Measurements from ENCODE around the gene KITLG. TPM values are rescaled to one million over a fixed set of nuclear protein-coding genes. Genes with fewer than 3 reads are reported as not detected.

The KITLG gene
- total RNA-seq, 2 donors from 2014 or later: 4.4 to 4.9 TPM

DNA sequence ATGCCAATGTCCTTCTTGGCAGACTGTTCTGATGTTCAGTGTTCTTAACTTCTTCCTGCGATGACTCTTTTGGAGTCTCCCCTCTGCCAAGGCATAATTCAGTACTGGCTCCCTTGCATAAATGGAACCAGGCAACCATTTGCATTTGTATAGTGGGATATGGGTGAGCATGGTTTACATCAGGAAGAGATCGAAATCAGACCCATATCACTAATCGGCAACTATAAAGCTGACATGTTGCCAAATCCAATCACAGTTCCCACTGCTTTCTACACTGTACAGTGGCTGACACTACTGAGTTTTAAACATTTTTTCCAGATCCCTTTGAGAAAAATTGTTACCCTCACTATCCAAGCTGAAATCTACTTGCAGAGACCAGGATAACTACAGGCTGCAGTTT lies 83.8 kb downstream of the KITLG start:
- no peak overlapping the region for H3K27ac ChIP-seq
- TF ChIP-seq POLR2A (IDR thresholded peaks at IDR 0.05): no peak
- TF ChIP-seq, protein P1, sequence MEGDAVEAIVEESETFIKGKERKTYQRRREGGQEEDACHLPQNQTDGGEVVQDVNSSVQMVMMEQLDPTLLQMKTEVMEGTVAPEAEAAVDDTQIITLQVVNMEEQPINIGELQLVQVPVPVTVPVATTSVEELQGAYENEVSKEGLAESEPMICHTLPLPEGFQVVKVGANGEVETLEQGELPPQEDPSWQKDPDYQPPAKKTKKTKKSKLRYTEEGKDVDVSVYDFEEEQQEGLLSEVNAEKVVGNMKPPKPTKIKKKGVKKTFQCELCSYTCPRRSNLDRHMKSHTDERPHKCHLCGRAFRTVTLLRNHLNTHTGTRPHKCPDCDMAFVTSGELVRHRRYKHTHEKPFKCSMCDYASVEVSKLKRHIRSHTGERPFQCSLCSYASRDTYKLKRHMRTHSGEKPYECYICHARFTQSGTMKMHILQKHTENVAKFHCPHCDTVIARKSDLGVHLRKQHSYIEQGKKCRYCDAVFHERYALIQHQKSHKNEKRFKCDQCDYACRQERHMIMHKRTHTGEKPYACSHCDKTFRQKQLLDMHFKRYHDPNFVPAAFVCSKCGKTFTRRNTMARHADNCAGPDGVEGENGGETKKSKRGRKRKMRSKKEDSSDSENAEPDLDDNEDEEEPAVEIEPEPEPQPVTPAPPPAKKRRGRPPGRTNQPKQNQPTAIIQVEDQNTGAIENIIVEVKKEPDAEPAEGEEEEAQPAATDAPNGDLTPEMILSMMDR (IDR thresholded peaks at IDR 0.05): no peak
- 88 to 98% methylated on average over 3 of the region's 3 CpGs for WGBS, 2 donors
- no peaks in the 10 kb centered on the region for H3K27me3 ChIP-seq
- no peaks in the 10 kb centered on the region for H3K36me3 ChIP-seq (replicated peaks in 1 of 2; ENCODE audit: insufficient read depth in 1 of 2, low read depth in 2 of 2)
- no peak overlapping the region for H3K4me3 ChIP-seq
- DNase-seq (no peak), ATAC-seq (no peak)
- intact Hi-C loops (cut with DNase I): no loop called here
- H3K4me1 ChIP-seq: no peaks in the 10 kb centered on the region
- H3K9me3 ChIP-seq: no peaks in the 10 kb centered on the region

DNA sequence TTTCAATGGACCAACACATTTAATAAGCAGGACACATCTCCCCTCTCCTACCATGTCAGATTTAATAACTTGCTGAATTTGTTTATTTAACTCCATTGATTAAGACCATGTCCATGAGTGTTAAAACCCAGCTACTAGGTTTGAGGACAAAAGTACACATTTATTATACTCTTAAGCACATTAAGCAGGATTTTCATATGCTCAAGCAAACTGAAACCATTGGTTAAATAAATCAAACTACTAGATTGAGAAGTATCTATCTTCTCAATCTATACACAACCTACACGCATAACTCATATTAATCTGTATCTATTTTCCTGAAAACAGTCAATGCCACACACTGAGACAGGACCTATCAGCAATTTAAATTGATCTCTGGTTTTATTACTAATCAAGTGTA lies 85.2 kb downstream of the KITLG start:
- Histone ChIP-seq H3K4me1 (no peaks in the 10 kb centered on the region), H3K36me3 (replicated peaks in 1 of 2; ENCODE audit: insufficient read depth in 1 of 2, low read depth in 2 of 2) (no peaks in the 10 kb centered on the region), H3K4me3 (no peak overlapping the region), H3K27ac (no peak overlapping the region), H3K9me3 (no peaks in the 10 kb centered on the region), H3K27me3 (no peaks in the 10 kb centered on the region)
- 90 to 97% methylated on average over 1 of the region's 1 CpG for WGBS, 2 donors
- no peak for TF ChIP-seq POLR2A (IDR thresholded peaks at IDR 0.05)
- TF ChIP-seq, protein P1 (IDR thresholded peaks at IDR 0.05): no peak
- no peak for ATAC-seq
- intact Hi-C loops (cut with DNase I): no loop called here
- no peak for DNase-seq

DNA sequence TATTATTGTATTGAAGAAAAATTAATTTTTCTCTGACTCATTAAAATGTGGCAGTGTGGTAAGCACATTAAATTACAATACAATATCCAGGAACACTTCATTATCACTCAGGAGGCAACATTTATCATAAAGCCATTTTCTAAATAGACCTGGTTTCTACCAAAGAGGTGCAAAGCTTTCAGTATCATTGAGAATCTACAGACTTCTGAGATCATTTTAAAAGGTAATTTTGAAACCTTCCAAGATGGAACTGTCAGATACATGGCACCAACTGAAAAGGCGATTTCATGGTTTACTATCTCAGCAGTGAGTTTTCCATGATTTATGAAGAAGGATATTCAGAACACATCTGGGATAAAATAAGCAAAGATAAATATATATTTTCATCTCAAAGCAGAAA lies 85.8 kb downstream of the KITLG start:
- Histone ChIP-seq H3K4me3 (no peak overlapping the region), H3K27ac (no peak overlapping the region), H3K36me3 (replicated peaks in 1 of 2; ENCODE audit: insufficient read depth in 1 of 2, low read depth in 2 of 2) (no peaks in the 10 kb centered on the region), H3K4me1 (no peaks in the 10 kb centered on the region), H3K27me3 (no peaks in the 10 kb centered on the region), H3K9me3 (no peaks in the 10 kb centered on the region)
- DNase-seq (no peak), ATAC-seq (no peak)
- TF ChIP-seq, protein P1 (IDR thresholded peaks at IDR 0.05): no peak
- TF ChIP-seq POLR2A (IDR thresholded peaks at IDR 0.05): no peak
- intact Hi-C loops (cut with DNase I): no loop called here
- WGBS, 2 donors: 88 to 100% methylated on average over 1 of the region's 1 CpG

DNA sequence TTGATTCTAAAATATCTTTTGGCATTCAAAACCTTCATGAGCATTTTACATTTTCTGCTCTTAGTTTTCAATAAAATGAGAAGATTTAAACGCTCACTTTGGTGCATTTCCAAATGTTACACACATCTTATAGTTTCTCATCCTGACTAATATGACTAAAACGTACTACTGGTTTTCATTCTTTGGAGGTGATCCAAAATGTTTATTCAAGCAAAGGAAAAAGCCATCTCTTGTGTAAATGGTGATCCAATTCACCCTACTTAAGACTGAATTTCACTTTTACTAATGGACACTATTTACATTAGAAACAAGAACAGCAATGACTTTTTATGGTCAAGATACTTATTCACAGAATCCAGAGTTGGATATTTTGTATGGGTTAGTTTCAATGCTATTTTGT lies 86.6 kb downstream of the KITLG start:
- no peaks in the 10 kb centered on the region for H3K4me1 ChIP-seq
- TF ChIP-seq, protein P1 (IDR thresholded peaks at IDR 0.05): no peak
- no peak for TF ChIP-seq POLR2A (IDR thresholded peaks at IDR 0.05)
- no peak for ATAC-seq
- no peaks in the 10 kb centered on the region for H3K9me3 ChIP-seq
- H3K36me3 ChIP-seq (replicated peaks in 1 of 2; ENCODE audit: insufficient read depth in 1 of 2, low read depth in 2 of 2): no peaks in the 10 kb centered on the region
- no peaks in the 10 kb centered on the region for H3K27me3 ChIP-seq
- no peak overlapping the region for H3K27ac ChIP-seq
- no peak overlapping the region for H3K4me3 ChIP-seq
- WGBS, 2 donors: 70 to 77% methylated on average over 2 of the region's 2 CpGs
- no peak for DNase-seq
- intact Hi-C loops (cut with DNase I): no loop called here

DNA sequence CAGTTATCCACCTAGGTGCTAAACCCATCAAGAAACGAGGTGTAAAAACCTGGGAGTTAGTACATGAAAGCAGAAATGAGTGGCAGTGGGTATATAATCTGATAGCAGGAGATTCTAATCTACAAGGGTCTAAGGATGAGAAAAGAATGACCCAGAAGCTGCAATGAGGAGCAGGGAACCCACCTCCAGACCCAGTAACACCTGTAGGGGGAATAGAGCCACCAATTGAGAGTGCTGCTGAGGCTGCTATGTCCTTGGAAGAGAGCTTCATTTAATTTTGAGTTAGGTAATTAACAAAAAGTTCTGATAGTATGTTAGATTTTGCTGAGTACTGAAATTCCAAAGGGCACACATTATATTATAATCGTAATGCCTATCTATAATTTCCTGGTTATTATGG lies 89.8 kb downstream of the KITLG start:
- Histone ChIP-seq H3K4me3 (no peak overlapping the region), H3K9me3 (no peaks in the 10 kb centered on the region), H3K27me3 (no peaks in the 10 kb centered on the region), H3K36me3 (replicated peaks in 1 of 2; ENCODE audit: insufficient read depth in 1 of 2, low read depth in 2 of 2) (no peaks in the 10 kb centered on the region), H3K4me1 (no peaks in the 10 kb centered on the region), H3K27ac (no peak overlapping the region)
- ATAC-seq (no peak), DNase-seq (no peak)
- TF ChIP-seq, protein P1 (IDR thresholded peaks at IDR 0.05): no peak
- no peak for TF ChIP-seq POLR2A (IDR thresholded peaks at IDR 0.05)
- intact Hi-C loops (cut with DNase I): no loop called here
- WGBS, 2 donors: 86% methylated on average over 2 of the region's 2 CpGs
